ENCODE measurements around the gene PRRC1. TPM values are rescaled to one million over a fixed set of nuclear protein-coding genes. Genes with fewer than 3 reads are reported as not detected.

Gene PRRC1
- total RNA-seq, 1 experiment from 2014 or later = 80.5 TPM

- CTCF ChIA-PET = interaction anchor here (0.9 to 1.0 kb wide), 2 partner anchors 11 kb away, joined by 3 read pairs; no protein-coding TSS in a partner anchor
- no peaks in the 10 kb centered on the region for H3K9me3 Mint-ChIP-seq (ENCODE audit: low read depth, unreplicated experiment)
- peaks cover 24% of the 10 kb centered on the region for H3K4me1 Mint-ChIP-seq (ENCODE audit: low read depth, unreplicated experiment)
- DNase-seq = no peak
- no peak overlapping the region for H3K4me3 Mint-ChIP-seq (ENCODE audit: low read depth, unreplicated experiment)
- intact Hi-C loops (cut with micrococcal nuclease; ENCODE audit: unreplicated experiment) = loop anchor here (10.0 kb wide), 1 partner anchor 150 kb away; no protein-coding TSS in a partner anchor
- H3K27ac Mint-ChIP-seq (ENCODE audit: unreplicated experiment) = no peak overlapping the region
- BruUV-seq (replicated peaks) = no TSS peak
- H3K27me3 Mint-ChIP-seq (ENCODE audit: unreplicated experiment) = no peaks in the 10 kb centered on the region
- H3K36me3 Mint-ChIP-seq (ENCODE audit: insufficient read depth, unreplicated experiment) = no peaks in the 10 kb centered on the region
- TF ChIP-seq, protein P1, sequence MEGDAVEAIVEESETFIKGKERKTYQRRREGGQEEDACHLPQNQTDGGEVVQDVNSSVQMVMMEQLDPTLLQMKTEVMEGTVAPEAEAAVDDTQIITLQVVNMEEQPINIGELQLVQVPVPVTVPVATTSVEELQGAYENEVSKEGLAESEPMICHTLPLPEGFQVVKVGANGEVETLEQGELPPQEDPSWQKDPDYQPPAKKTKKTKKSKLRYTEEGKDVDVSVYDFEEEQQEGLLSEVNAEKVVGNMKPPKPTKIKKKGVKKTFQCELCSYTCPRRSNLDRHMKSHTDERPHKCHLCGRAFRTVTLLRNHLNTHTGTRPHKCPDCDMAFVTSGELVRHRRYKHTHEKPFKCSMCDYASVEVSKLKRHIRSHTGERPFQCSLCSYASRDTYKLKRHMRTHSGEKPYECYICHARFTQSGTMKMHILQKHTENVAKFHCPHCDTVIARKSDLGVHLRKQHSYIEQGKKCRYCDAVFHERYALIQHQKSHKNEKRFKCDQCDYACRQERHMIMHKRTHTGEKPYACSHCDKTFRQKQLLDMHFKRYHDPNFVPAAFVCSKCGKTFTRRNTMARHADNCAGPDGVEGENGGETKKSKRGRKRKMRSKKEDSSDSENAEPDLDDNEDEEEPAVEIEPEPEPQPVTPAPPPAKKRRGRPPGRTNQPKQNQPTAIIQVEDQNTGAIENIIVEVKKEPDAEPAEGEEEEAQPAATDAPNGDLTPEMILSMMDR (IDR thresholded peaks at IDR 0.05; ENCODE audit: unreplicated experiment) = no peak
Measured at GRCh38 chr5:127574852-127575679, 57.6 kb downstream of the PRRC1 start.

DNA sequence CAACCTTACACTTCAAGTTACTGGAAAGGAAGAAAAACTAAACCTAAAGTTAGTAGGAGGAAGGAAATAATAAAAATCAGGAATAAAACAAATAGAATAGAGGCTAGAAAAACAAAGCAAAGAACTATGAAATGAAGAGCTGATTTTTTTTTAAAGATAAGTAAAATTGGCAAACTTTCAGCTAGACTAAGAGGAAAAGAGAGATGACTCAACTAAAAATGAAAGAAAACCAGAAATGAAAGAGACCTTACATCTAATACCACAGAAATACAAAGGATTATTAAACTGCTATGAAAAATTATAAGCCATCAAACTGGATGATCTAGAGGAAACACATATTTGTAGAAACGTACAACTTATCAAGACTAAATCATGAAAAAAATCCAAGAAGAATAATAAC, 60.0 kb downstream of the PRRC1 start:
- Mint-ChIP-seq H3K27me3 (ENCODE audit: unreplicated experiment) (no peaks in the 10 kb centered on the region), H3K4me3 (ENCODE audit: low read depth, unreplicated experiment) (no peak overlapping the region), H3K9me3 (ENCODE audit: low read depth, unreplicated experiment) (peaks cover 6% of the 10 kb centered on the region), H3K27ac (ENCODE audit: unreplicated experiment) (no peak overlapping the region), H3K4me1 (ENCODE audit: low read depth, unreplicated experiment) (peaks cover 18% of the 10 kb centered on the region), H3K36me3 (ENCODE audit: insufficient read depth, unreplicated experiment) (no peaks in the 10 kb centered on the region)
- CTCF ChIA-PET = no interaction called here
- DNase-seq = no peak
- intact Hi-C loops (cut with micrococcal nuclease; ENCODE audit: unreplicated experiment) = loop anchor here (10.0 kb wide), 1 partner anchor 147 kb away; no protein-coding TSS in a partner anchor
- no TSS peak for BruUV-seq (replicated peaks)
- TF ChIP-seq, protein P1 (IDR thresholded peaks at IDR 0.05; ENCODE audit: unreplicated experiment) = no peak

DNA sequence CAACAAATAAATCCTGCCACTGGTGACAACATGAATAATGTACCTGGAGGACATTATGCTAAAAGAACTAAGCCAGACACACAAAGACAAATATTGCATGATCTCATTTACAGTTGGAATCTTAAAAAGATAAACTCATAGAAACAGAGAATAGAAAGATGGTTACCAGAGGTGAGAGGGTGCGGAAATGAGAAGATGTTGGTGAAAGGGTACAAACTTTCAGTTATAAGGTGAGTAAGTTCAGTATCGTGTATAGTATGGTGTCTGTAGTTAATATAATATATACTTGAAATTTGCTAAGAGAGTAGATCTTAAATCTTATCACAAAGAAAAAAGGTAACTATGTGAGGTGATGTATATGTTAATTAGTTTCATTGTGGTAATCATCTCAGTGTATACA, 63.3 kb downstream of the PRRC1 start:
- Mint-ChIP-seq H3K4me1 (ENCODE audit: low read depth, unreplicated experiment) (peaks cover 9% of the 10 kb centered on the region), H3K27ac (ENCODE audit: unreplicated experiment) (no peak overlapping the region), H3K9me3 (ENCODE audit: low read depth, unreplicated experiment) (peaks cover 6% of the 10 kb centered on the region), H3K4me3 (ENCODE audit: low read depth, unreplicated experiment) (no peak overlapping the region), H3K36me3 (ENCODE audit: insufficient read depth, unreplicated experiment) (no peaks in the 10 kb centered on the region), H3K27me3 (ENCODE audit: unreplicated experiment) (no peaks in the 10 kb centered on the region)
- DNase-seq = no peak
- TF ChIP-seq, protein P1 (IDR thresholded peaks at IDR 0.05; ENCODE audit: unreplicated experiment) = no peak
- intact Hi-C loops (cut with micrococcal nuclease; ENCODE audit: unreplicated experiment) = no loop called here
- BruUV-seq (replicated peaks) = no TSS peak
- CTCF ChIA-PET = no interaction called here

DNA sequence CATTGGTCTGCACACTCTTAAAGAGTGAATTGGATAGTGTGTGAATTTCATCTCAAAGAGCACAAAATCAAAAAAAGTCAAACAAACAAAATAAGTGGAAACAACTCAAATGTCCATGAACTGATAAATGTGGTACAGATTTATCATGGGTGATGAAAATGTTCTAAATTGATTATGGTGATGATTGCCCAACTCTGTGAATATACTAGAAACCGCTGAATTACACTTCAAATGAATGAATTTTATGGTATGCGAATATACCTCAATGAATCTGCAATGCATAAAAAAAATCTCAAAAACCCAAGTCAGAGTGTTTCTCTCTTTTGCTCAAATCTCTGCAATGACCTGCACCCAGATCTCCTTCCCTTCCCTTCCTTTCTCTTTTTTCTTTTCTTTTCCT, 64.0 kb downstream of the PRRC1 start:
- intact Hi-C loops (cut with micrococcal nuclease; ENCODE audit: unreplicated experiment) = no loop called here
- BruUV-seq (replicated peaks) = no TSS peak
- peaks cover 15% of the 10 kb centered on the region for H3K4me1 Mint-ChIP-seq (ENCODE audit: low read depth, unreplicated experiment)
- no peak overlapping the region for H3K4me3 Mint-ChIP-seq (ENCODE audit: low read depth, unreplicated experiment)
- TF ChIP-seq, protein P1 (IDR thresholded peaks at IDR 0.05; ENCODE audit: unreplicated experiment) = no peak
- CTCF ChIA-PET = no interaction called here
- H3K27me3 Mint-ChIP-seq (ENCODE audit: unreplicated experiment) = no peaks in the 10 kb centered on the region
- DNase-seq = no peak
- H3K9me3 Mint-ChIP-seq (ENCODE audit: low read depth, unreplicated experiment) = peaks cover 6% of the 10 kb centered on the region
- H3K27ac Mint-ChIP-seq (ENCODE audit: unreplicated experiment) = no peak overlapping the region
- H3K36me3 Mint-ChIP-seq (ENCODE audit: insufficient read depth, unreplicated experiment) = no peaks in the 10 kb centered on the region
